ENCODE data around the gene STK32B. TPM values are rescaled to one million over a fixed set of nuclear protein-coding genes. Genes with fewer than 3 reads are reported as not detected.

Gene STK32B
- total RNA-seq, 1 donor from 2014 or later, result 46.9 TPM

GRCh38 chr4:5128569-5128968 lies 77.3 kb downstream of the STK32B start:
- Mint-ChIP-seq H3K27ac (ENCODE audit: unreplicated experiment) (peak overlapping the region; percentile 28), H3K4me3 (ENCODE audit: unreplicated experiment) (no peak overlapping the region)

GRCh38 chr4:5133201-5133600 lies 81.9 kb downstream of the STK32B start:
- TF ChIP-seq, protein P1, sequence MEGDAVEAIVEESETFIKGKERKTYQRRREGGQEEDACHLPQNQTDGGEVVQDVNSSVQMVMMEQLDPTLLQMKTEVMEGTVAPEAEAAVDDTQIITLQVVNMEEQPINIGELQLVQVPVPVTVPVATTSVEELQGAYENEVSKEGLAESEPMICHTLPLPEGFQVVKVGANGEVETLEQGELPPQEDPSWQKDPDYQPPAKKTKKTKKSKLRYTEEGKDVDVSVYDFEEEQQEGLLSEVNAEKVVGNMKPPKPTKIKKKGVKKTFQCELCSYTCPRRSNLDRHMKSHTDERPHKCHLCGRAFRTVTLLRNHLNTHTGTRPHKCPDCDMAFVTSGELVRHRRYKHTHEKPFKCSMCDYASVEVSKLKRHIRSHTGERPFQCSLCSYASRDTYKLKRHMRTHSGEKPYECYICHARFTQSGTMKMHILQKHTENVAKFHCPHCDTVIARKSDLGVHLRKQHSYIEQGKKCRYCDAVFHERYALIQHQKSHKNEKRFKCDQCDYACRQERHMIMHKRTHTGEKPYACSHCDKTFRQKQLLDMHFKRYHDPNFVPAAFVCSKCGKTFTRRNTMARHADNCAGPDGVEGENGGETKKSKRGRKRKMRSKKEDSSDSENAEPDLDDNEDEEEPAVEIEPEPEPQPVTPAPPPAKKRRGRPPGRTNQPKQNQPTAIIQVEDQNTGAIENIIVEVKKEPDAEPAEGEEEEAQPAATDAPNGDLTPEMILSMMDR (IDR thresholded peaks at IDR 0.05), result no peak
- H3K4me1 Mint-ChIP-seq (ENCODE audit: unreplicated experiment), result peaks cover 33% of the 10 kb centered on the region
- H3K27me3 Mint-ChIP-seq (ENCODE audit: unreplicated experiment), result no peaks in the 10 kb centered on the region

More at GRCh38 chr4:5128569-5128968, 77.3 kb downstream of the STK32B start:
- Mint-ChIP-seq H3K9me3 (ENCODE audit: unreplicated experiment) (peaks cover 5% of the 10 kb centered on the region), H3K4me1 (ENCODE audit: unreplicated experiment) (peaks cover 45% of the 10 kb centered on the region), H3K36me3 (ENCODE audit: unreplicated experiment) (peaks cover 13% of the 10 kb centered on the region), H3K27me3 (ENCODE audit: unreplicated experiment) (no peaks in the 10 kb centered on the region)
- TF ChIP-seq, protein P1 (IDR thresholded peaks at IDR 0.05), result no peak
- DNase-seq (ENCODE audit: extremely low spot score, unreplicated experiment), result no peak

GRCh38 chr4:5133933-5134594 lies 82.8 kb downstream of the STK32B start:
- DNase-seq (ENCODE audit: extremely low spot score, unreplicated experiment), result no peak
- Mint-ChIP-seq H3K4me3 (ENCODE audit: unreplicated experiment) (no peak overlapping the region), H3K4me1 (ENCODE audit: unreplicated experiment) (peaks cover 26% of the 10 kb centered on the region), H3K27me3 (ENCODE audit: unreplicated experiment) (no peaks in the 10 kb centered on the region), H3K27ac (ENCODE audit: unreplicated experiment) (no peak overlapping the region), H3K36me3 (ENCODE audit: unreplicated experiment) (peaks cover 18% of the 10 kb centered on the region), H3K9me3 (ENCODE audit: unreplicated experiment) (peaks cover 5% of the 10 kb centered on the region)
- TF ChIP-seq, protein P1 (IDR thresholded peaks at IDR 0.05), result no peak

More at GRCh38 chr4:5133201-5133600, 81.9 kb downstream of the STK32B start:
- no peak overlapping the region for H3K27ac Mint-ChIP-seq (ENCODE audit: unreplicated experiment)
- DNase-seq (ENCODE audit: extremely low spot score, unreplicated experiment), result peak; percentile 30
- peaks cover 18% of the 10 kb centered on the region for H3K36me3 Mint-ChIP-seq (ENCODE audit: unreplicated experiment)
- H3K9me3 Mint-ChIP-seq (ENCODE audit: unreplicated experiment), result peaks cover 5% of the 10 kb centered on the region
- no peak overlapping the region for H3K4me3 Mint-ChIP-seq (ENCODE audit: unreplicated experiment)

DNA sequence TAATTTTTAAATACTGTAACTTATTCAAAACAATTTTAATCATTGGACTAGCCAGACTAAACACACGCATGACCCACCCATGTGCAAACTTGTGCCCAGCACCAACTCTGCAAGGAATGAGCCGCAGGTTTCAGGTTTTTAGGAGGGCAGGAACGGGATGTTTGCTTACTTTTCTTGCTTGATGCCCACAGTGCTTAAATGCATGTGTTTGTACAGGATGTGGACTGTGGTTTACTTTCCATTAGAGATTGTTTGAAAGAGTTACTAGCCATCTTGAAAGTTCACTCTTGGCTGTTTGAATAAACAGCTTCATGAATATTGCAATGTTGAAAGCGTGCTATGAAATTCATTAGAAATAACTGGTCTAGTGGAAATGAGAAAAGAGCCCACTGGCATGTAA lies 83.3 kb downstream of the STK32B start:
- DNase-seq (ENCODE audit: extremely low spot score, unreplicated experiment), result no peak
- peaks cover 24% of the 10 kb centered on the region for H3K4me1 Mint-ChIP-seq (ENCODE audit: unreplicated experiment)
- no peak overlapping the region for H3K27ac Mint-ChIP-seq (ENCODE audit: unreplicated experiment)
- no peaks in the 10 kb centered on the region for H3K27me3 Mint-ChIP-seq (ENCODE audit: unreplicated experiment)
- TF ChIP-seq, protein P1 (IDR thresholded peaks at IDR 0.05), result no peak
- H3K9me3 Mint-ChIP-seq (ENCODE audit: unreplicated experiment), result peaks cover 5% of the 10 kb centered on the region
- no peak overlapping the region for H3K4me3 Mint-ChIP-seq (ENCODE audit: unreplicated experiment)
- H3K36me3 Mint-ChIP-seq (ENCODE audit: unreplicated experiment), result peaks cover 18% of the 10 kb centered on the region

- Mint-ChIP-seq H3K36me3 (ENCODE audit: unreplicated experiment) (peaks cover 17% of the 10 kb centered on the region), H3K27ac (ENCODE audit: unreplicated experiment) (no peak overlapping the region), H3K27me3 (ENCODE audit: unreplicated experiment) (no peaks in the 10 kb centered on the region), H3K4me3 (ENCODE audit: unreplicated experiment) (no peak overlapping the region), H3K4me1 (ENCODE audit: unreplicated experiment) (peaks cover 16% of the 10 kb centered on the region), H3K9me3 (ENCODE audit: unreplicated experiment) (no peaks in the 10 kb centered on the region)
- peak; percentile 54 for DNase-seq (ENCODE audit: extremely low spot score, unreplicated experiment)
- TF ChIP-seq, protein P1 (IDR thresholded peaks at IDR 0.05), result no peak
Measured at GRCh38 chr4:5137226-5137625, 85.9 kb downstream of the STK32B start.
